HUES6 (cell line): ENCODE measurements around the gene DKC1.
A peak's percentile ranks its signal among the peaks of the same experiment; 100 is the strongest.

ENCODE experiments used
- H3K27ac ChIP-seq: 2 replicates; pipeline ENCODE4 v1.7.0; 2013; ENCODE audit warnings: low read depth, mild to moderate bottlenecking, low read length, inconsistent platforms
- H3K27me3 ChIP-seq: 2 replicates; pipeline ENCODE4 v1.6.1; 2013; ENCODE audit warnings: low read length; ENCODE audit not compliant: control insufficient read depth, insufficient read depth
- H3K36me3 ChIP-seq: 2 replicates; pipeline ENCODE4 v1.6.1; 2013; ENCODE audit warnings: low read length; ENCODE audit not compliant: control insufficient read depth, insufficient read depth
- H3K4me1 ChIP-seq: 2 replicates; pipeline ENCODE4 v1.6.1; 2013; ENCODE audit warnings: low read length; ENCODE audit not compliant: control insufficient read depth, insufficient read depth
- H3K4me3 ChIP-seq: 2 replicates; pipeline ENCODE4 v1.5.1; 2013; ENCODE audit warnings: low read depth, low read length
- H3K9ac ChIP-seq: one replicate; pipeline ENCODE4 v1.6.1; 2013; ENCODE audit warnings: mild to moderate bottlenecking, low read length
- H3K9me3 ChIP-seq: 2 replicates; pipeline ENCODE4 v1.6.1; 2013; ENCODE audit warnings: low read depth, low read length; ENCODE audit not compliant: control insufficient read depth, insufficient read depth

Gene DKC1

DNA sequence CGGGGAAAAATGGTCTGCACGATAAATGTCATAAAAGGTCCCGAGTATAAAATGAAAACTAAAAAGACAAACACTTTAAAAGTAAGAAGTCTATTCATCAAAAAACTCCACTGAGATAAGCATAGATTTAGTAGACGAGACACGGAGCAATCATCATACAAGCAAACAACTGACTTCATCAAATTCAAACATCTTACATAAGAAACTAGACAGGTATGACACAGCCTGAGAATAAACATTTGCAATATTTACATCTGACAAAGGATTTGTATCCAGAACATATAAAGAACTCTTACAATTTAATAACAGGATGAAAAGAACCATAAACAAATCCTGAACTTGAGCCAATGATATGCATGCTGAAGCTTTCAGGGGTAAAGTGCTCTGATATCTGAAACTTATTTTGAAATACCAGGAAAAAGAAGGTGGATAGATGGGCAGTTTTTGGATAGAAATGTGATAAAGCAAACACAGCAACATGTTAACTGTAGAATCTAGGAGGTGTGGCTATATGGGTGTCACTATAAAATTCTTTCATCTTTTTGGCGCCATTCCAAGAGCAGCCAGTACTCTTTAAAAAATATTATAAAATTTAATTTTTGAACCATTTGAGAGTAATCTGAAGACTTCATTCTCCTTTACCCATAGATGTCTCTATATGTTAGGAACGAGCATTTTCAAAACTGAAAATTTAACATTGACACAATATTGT, 30.6 kb downstream of the DKC1 start:
- Histone ChIP-seq H3K36me3 (no peaks in the 10 kb centered on the region; the same call in 1 of the 2 replicates), H3K27ac (no peak overlapping the region), H3K9me3 (peaks cover 18% of the 10 kb centered on the region; the same call in 1 of the 2 replicates), H3K9ac (no peak overlapping the region), H3K4me1 (peaks cover 14% of the 10 kb centered on the region), H3K27me3 (no peaks in the 10 kb centered on the region), H3K4me3 (no peak overlapping the region)

DNA sequence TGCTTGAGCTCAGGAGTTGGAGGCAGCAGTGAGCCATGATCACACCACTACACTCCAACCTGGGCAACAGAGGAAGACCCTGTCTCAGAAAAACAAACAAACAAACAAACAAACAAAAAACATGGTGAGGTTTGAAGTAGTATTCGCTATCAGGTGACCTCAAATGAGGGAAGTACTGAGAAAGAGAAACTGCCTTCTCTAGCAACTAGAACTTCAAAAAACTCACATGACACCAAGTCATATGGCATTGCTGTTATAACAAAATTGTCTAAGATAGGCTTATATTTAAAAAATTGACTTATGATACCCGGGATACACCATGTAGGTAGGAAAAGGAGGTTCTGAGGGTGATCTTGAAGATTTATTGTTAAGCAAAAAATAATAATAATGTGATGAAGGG, 32.4 kb downstream of the DKC1 start:
- Histone ChIP-seq H3K36me3 (no peaks in the 10 kb centered on the region; the same call in 1 of the 2 replicates), H3K9ac (no peak overlapping the region), H3K4me3 (no peak overlapping the region), H3K4me1 (peaks cover 25% of the 10 kb centered on the region), H3K27ac (no peak overlapping the region), H3K9me3 (peaks cover 12% of the 10 kb centered on the region; the same call in 1 of the 2 replicates), H3K27me3 (no peaks in the 10 kb centered on the region)

DNA sequence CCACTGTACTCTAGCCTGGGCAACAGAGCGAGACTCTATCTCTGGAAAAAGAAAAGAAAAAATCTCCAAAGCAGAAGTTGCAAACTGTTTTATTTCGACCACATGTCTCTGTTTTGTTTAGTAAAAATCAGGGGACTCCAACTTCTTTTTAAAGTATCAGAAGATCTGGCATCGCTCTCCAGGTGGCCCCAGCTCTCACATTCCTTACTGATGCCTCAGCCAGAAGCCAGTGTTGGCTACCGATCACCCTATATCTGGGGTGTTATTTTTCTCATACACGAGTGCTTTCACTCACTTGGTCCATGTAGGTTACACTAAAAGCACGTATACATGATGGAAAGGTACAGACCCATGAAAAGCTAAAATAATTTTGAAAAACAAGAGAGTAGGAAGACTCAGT, 34.3 kb downstream of the DKC1 start:
- Histone ChIP-seq H3K27ac (no peak overlapping the region; the same call in 1 of the 2 replicates), H3K9ac (no peak overlapping the region)

DNA sequence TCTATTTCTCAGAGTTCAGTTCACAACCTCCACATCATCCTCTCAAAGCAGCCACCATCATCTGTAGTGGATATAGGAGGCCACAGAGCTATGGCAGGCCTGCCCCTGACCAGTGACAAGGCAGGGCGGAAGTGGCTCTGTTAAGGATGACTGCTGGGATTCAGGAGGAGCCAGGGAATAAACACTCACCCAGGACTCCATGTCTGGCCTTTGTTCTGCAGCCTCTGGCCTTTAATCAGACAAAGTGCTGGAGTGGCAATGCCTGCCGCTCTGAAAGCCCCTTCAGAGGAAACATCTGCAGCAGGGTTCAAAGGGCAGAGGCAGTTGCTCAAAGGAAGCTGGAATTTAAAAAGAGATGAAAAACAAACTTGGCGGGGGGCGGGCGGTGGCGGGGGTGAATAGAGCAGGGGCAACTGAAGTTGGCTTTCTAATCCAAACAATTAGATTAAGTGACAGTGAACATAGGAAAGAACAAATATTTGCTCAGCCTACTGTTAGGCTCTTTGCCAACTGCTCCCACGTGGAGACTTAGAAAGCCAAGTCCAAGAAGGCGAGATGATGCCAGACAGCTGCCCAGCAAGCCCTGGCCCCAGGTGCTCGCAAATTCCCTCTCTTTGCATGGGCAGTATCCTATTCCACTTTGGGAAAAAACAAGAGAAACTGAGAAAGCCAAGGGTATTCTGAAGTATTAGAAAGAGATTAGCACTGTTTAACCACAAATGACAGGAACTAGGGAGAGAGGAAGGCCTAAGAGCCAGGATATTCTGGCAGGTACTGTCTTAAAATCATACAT, 37.1 kb downstream of the DKC1 start:
- Histone ChIP-seq H3K9me3 (peaks cover 6% of the 10 kb centered on the region; the same call in 1 of the 2 replicates), H3K4me3 (no peak overlapping the region), H3K4me1 (peaks cover 55% of the 10 kb centered on the region), H3K27ac (peak overlapping the region; percentile 46; the same call in 1 of the 2 replicates), H3K27me3 (peaks cover 13% of the 10 kb centered on the region; the same call in 1 of the 2 replicates), H3K9ac (peak overlapping the region; percentile 32), H3K36me3 (no peaks in the 10 kb centered on the region)

More for the DNA sequence above, 34.3 kb downstream of the DKC1 start:
- no peaks in the 10 kb centered on the region for H3K36me3 ChIP-seq
- H3K9me3 ChIP-seq = peaks cover 8% of the 10 kb centered on the region; the same call in 1 of the 2 replicates
- peaks cover under 1% of the 10 kb centered on the region; the same call in 1 of the 2 replicates for H3K27me3 ChIP-seq
- peaks cover 36% of the 10 kb centered on the region for H3K4me1 ChIP-seq
- no peak overlapping the region for H3K4me3 ChIP-seq

DNA sequence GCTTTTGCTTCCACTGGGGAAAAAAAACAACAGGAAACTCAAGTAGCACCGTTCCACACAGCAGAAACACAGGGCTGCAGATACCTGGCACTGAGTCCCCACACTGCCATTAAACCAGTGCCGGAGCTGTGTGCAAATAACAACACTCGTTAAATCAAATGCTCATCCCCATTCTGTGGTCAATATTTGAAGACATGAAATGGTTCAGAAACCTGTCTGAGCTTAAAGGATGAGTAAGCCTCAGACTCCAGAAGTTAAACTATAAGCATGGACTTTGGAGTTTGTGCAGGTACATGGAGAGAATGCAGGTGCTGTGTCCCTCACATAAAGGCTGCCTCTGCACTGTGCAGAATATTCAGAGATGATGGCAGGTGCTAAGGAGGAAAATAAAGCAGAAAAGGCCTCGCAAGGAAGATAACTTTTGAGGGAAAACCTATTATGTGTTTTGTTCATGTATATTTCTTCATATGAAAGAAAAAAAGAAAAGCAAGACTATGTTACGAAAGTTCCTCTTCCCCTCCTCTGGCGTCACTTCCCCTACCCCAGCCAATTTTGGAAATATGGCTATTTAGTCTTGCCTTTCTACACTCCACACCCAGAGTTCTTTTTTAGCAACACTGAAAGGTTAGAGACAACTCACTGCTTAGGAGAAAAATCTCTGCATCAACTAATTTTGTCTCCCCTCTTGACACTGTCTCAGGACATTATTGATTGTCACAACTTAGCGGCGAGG, 38.0 kb downstream of the DKC1 start:
- Histone ChIP-seq H3K4me1 (peaks cover 56% of the 10 kb centered on the region), H3K36me3 (no peaks in the 10 kb centered on the region), H3K27ac (no peak overlapping the region), H3K27me3 (peaks cover 15% of the 10 kb centered on the region; the same call in 1 of the 2 replicates), H3K9me3 (peaks cover 8% of the 10 kb centered on the region; the same call in 1 of the 2 replicates), H3K9ac (no peak overlapping the region), H3K4me3 (no peak overlapping the region)

DNA sequence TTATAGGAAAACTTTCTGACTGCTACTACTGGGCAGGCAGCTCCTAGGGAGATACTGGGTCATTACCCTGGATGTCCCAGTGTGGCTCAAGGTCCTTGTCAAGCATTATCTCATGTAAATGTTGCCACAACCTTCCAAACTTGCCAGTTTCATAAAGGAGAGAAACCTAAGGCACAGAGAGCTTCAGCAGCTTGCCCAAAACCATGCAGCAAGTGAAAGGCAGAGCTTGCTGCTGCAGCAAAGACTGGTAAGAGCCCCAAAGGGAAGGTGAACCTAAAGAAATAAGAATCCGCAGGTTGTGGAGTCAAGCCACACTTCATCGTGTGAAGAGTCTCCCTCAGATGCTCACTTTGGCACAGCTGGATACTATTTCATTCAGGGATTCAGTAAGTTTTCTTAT, 40.3 kb downstream of the DKC1 start:
- Histone ChIP-seq H3K27me3 (peaks cover 15% of the 10 kb centered on the region; the same call in 1 of the 2 replicates), H3K4me3 (no peak overlapping the region; the same call in 1 of the 2 replicates), H3K9me3 (peaks cover 23% of the 10 kb centered on the region), H3K27ac (no peak overlapping the region), H3K9ac (no peak overlapping the region), H3K4me1 (peaks cover 47% of the 10 kb centered on the region), H3K36me3 (no peaks in the 10 kb centered on the region)

DNA sequence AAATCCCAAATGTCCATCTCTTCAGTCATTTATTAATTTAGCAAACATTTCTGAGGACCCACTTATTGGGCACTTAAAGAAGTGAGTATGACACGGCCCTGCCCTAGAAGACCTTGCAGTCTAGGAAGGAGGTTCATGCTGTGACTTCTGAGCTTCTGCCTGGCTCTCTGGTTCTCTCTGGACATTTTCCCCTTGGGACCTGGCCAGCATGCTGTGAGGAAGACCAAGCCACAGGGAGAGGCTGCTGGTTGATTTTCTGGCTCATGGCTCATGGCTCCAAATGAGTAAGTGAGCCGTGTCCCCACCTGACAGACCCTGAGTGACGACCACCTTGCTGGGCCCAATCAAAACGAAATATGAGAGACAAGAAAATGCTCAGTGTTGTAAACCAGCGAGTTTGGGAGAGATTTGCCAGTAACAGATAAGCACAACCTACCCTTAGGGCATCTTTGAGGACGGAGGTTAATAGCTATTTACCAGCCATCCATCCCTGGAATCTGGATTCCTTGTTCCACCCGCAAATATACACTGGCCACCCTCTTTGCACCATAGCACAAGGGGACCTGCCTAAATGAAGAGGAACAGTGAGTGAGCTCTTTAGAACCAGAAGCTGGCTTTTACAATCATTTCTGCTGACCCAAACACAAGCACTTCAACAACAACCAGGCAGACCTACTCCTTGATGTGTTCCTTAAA, 41.7 kb downstream of the DKC1 start:
- Histone ChIP-seq H3K27ac (no peak overlapping the region; the same call in 1 of the 2 replicates), H3K36me3 (no peaks in the 10 kb centered on the region), H3K9me3 (peaks cover 27% of the 10 kb centered on the region), H3K9ac (peak overlapping the region; percentile 77), H3K4me1 (peaks cover 41% of the 10 kb centered on the region), H3K4me3 (peak overlapping the region; percentile 82), H3K27me3 (peaks cover 15% of the 10 kb centered on the region; the same call in 1 of the 2 replicates)

DNA sequence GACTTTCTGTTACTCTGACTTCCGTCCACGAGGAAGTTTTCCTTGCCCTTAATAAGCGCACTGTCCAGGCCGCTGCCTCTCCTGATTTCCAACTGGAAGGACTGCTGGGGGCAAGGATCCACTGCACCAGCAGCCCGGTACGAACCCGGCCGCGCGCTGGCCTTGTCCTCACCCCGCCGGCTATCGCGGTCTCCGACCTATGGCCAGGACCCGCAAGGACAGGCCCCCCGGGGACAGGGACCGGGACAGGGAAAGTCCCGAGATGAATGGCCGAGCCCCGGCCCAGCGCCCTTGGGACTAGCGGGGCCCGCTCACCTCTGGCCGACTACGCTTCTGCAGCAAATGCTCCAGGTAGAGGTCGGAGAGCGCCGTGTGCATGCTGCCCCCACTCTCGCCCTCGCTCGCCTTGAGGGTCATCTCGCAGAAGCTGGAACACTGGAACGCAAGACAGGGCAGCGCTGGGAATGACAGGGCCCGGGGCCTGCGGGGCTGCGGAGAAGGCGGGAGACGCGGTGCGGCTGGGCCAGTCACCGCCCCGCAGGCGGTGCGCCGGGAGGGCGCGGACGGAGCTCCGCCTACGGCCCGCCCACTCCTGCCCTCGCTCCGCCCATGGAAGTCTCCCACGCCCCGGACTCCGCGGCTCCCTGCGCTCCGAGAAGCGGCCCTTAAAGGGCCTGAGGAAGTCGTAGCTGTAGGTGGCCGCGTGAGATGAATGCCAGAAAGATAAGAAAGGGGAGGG, 42.5 kb downstream of the DKC1 start, which contains the start of gene MPP1:
MPP1 (minus strand) TSS at position 529 of the 739 bp plus-strand sequence; CDS start at position 417, 112 bp downstream.
- peaks cover 15% of the 10 kb centered on the region; the same call in 1 of the 2 replicates for H3K27me3 ChIP-seq
- H3K27ac ChIP-seq = peak within 1 kb of the TSS; percentile 31; the same call in 1 of the 2 replicates
- peak within 1 kb of the TSS; percentile 77 for H3K9ac ChIP-seq
- peaks cover 30% of the 10 kb centered on the region for H3K9me3 ChIP-seq
- peaks cover 34% of the 10 kb centered on the region; the same call in 1 of the 2 replicates for H3K4me1 ChIP-seq
- peak within 1 kb of the TSS; percentile 82 for H3K4me3 ChIP-seq
- H3K36me3 ChIP-seq = no peaks in the 10 kb centered on the region

DNA sequence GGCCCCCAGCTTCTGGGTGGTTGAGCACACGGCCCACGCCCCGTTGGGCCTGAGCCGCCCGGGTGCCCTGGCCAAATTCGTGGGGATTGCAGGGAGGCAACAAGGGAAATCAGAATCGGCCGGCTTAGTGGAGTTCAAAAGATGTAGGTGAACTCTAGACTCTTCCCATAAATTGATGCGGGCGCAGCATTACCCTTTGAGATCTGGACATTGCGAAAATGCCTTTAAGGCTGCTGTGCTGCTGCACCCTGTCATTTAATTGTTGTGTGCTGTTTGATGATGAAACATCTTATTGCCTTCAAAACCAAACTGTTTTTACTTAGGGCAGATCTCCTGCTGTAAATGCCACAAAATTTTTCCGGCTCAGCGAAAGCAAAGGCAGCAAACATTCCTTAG, 43.0 kb downstream of the DKC1 start:
- Histone ChIP-seq H3K9ac (peak overlapping the region; percentile 45), H3K4me3 (peak overlapping the region; percentile 82), H3K36me3 (no peaks in the 10 kb centered on the region), H3K9me3 (peaks cover 30% of the 10 kb centered on the region), H3K27me3 (peaks cover 15% of the 10 kb centered on the region; the same call in 1 of the 2 replicates), H3K4me1 (peaks cover 28% of the 10 kb centered on the region; the same call in 1 of the 2 replicates), H3K27ac (no peak overlapping the region; the same call in 1 of the 2 replicates)
